ENCODE measurements around the gene RRP8. TPM values are rescaled to one million over a fixed set of nuclear protein-coding genes. Genes with fewer than 3 reads are reported as not detected.

RRP8 gene
- total RNA-seq, 2 donors from 2014 or later, result 17.5 to 25.7 TPM

GRCh38 chr11:6557063-6557462, 46.4 kb downstream of the RRP8 start:
- intact Hi-C loops (cut with DNase I), result no loop called here
- Histone ChIP-seq H3K9ac (ENCODE audit: low read depth in 2 of 2, low read length in 2 of 2) (no peak overlapping the region), H3K9me3 (no peaks in the 10 kb centered on the region), H3K27me3 (no peaks in the 10 kb centered on the region), H3K27ac (no peak overlapping the region), H3K4me3 (no peak overlapping the region), H3K4me1 (no peaks in the 10 kb centered on the region), H3K36me3 (no peaks in the 10 kb centered on the region)
- DNase-seq, result no peak
- TF ChIP-seq, protein P1, sequence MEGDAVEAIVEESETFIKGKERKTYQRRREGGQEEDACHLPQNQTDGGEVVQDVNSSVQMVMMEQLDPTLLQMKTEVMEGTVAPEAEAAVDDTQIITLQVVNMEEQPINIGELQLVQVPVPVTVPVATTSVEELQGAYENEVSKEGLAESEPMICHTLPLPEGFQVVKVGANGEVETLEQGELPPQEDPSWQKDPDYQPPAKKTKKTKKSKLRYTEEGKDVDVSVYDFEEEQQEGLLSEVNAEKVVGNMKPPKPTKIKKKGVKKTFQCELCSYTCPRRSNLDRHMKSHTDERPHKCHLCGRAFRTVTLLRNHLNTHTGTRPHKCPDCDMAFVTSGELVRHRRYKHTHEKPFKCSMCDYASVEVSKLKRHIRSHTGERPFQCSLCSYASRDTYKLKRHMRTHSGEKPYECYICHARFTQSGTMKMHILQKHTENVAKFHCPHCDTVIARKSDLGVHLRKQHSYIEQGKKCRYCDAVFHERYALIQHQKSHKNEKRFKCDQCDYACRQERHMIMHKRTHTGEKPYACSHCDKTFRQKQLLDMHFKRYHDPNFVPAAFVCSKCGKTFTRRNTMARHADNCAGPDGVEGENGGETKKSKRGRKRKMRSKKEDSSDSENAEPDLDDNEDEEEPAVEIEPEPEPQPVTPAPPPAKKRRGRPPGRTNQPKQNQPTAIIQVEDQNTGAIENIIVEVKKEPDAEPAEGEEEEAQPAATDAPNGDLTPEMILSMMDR (IDR thresholded peaks at IDR 0.05), result no peak

DNA sequence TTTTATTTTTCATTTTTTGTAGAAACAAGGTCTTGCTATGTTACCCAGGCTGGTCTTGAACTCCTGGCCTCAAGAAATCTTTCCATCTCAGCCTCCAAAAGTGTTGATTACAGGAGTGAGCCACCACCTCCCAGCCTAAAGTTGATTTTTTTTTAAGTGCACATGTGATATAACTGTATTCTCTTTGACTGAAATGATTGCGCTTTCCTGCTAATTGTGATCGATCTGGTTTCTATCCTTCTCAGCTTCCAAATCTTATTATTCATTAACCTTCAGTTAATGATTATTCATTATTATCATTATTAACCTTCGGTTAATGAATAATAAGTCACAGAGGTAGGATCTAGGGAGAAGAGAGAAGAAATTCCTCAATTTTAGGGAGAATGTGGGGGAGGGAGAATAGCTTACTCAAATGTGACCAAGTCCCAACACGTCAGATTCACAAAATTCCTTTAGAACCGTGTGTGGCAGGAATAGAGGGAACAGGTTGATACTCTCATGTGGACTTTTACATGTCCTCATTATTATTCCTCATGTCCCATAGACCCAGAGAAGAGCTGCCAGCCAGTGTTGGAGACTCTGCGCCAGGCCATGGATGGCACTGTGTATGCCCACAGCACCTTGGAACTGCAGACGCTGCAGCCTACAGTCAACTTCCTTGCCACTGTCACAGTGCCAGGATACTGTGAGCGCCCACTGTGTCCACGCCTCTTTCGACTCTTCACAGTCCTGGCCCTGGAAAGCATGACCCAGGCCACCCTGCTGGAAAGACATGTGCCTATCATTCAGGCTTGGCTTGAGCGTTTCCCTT, 47.1 kb downstream of the RRP8 start:
- Histone ChIP-seq H3K27ac (no peak overlapping the region), H3K4me1 (no peaks in the 10 kb centered on the region), H3K27me3 (no peaks in the 10 kb centered on the region), H3K9ac (ENCODE audit: low read depth in 2 of 2, low read length in 2 of 2) (no peak overlapping the region), H3K9me3 (no peaks in the 10 kb centered on the region), H3K4me3 (no peak overlapping the region), H3K36me3 (no peaks in the 10 kb centered on the region)
- DNase-seq, result no peak
- TF ChIP-seq, protein P1 (IDR thresholded peaks at IDR 0.05), result no peak
- intact Hi-C loops (cut with DNase I), result no loop called here

DNA sequence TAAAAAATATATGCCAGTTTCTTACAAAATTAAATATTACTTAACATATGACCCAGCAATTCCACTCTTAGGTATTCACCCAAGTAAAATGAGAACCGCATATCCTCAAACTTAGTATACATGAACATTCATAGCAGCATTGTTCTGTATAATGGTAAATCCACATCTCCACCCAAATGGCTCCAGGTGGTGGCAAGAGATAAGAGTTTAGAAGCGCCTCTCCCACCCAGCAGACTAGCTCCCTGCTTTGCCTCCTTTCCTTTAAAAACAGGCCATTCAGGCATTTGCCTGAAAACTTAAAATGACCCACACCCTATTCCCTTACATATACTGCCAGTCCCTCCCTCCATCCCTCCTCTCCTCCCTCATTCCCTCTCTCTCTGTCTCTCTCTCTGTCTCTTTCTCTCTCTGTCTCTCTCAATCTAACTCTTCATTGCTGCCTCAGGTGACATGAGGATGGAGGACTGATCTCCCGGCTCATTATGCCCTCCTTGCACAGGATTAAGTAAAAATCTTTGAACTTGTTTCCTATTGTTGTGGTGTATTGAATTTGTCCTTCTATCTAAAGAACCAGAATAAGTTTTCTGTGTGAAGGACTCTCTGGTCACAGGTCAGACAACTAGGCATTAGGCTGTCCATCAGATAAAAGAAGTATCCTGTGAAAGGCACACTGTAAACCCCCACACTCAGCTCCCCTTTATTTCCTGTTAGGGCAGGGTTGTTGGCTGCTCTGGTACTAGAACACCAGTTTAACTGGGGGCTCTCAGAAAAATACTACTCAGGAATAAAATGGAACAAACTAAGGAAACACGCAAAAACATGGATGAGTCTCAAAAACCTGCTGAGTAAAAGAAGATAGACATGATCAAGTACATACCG, 48.3 kb downstream of the RRP8 start:
- H3K4me3 ChIP-seq, result no peak overlapping the region
- H3K9me3 ChIP-seq, result no peaks in the 10 kb centered on the region
- H3K36me3 ChIP-seq, result no peaks in the 10 kb centered on the region
- DNase-seq, result no peak
- no peaks in the 10 kb centered on the region for H3K4me1 ChIP-seq
- intact Hi-C loops (cut with DNase I), result no loop called here
- no peak overlapping the region for H3K9ac ChIP-seq (ENCODE audit: low read depth in 2 of 2, low read length in 2 of 2)
- TF ChIP-seq, protein P1 (IDR thresholded peaks at IDR 0.05), result no peak
- no peaks in the 10 kb centered on the region for H3K27me3 ChIP-seq
- H3K27ac ChIP-seq, result no peak overlapping the region

GRCh38 chr11:6553634-6554033, 49.8 kb downstream of the RRP8 start:
- Histone ChIP-seq H3K4me1 (no peaks in the 10 kb centered on the region), H3K27me3 (no peaks in the 10 kb centered on the region), H3K36me3 (no peaks in the 10 kb centered on the region), H3K27ac (no peak overlapping the region), H3K4me3 (no peak overlapping the region), H3K9me3 (no peaks in the 10 kb centered on the region), H3K9ac (ENCODE audit: low read depth in 2 of 2, low read length in 2 of 2) (no peak overlapping the region)
- TF ChIP-seq, protein P1 (IDR thresholded peaks at IDR 0.05), result no peak
- DNase-seq, result no peak
- intact Hi-C loops (cut with DNase I), result no loop called here

GRCh38 chr11:6548641-6549040, 54.8 kb downstream of the RRP8 start:
- Histone ChIP-seq H3K9ac (ENCODE audit: low read depth in 2 of 2, low read length in 2 of 2) (no peak overlapping the region), H3K9me3 (no peaks in the 10 kb centered on the region), H3K36me3 (peaks cover 3% of the 10 kb centered on the region), H3K27ac (no peak overlapping the region), H3K4me3 (no peak overlapping the region), H3K4me1 (no peaks in the 10 kb centered on the region), H3K27me3 (no peaks in the 10 kb centered on the region)
- intact Hi-C loops (cut with DNase I), result no loop called here
- TF ChIP-seq, protein P1 (IDR thresholded peaks at IDR 0.05), result no peak
- DNase-seq, result no peak
